Neural progenitor cell (in vitro differentiated cells): ENCODE measurements around the gene MYD88.

Source experiments
- EZH2 ChIP-seq: fragments of 200-600 bp; sonication (generic); IDR thresholded peaks from 2 replicates; pipeline ENCODE4 v1.6.1; 2017; ENCODE audit warnings: antibody characterized with exemption, mild to moderate bottlenecking, moderate library complexity
- TF ChIP-seq, protein P1 (sequence below): fragments of 200-600 bp; sonication (generic); IDR thresholded peaks from 2 replicates; pipeline ENCODE4 v1.5.1; 2017; ENCODE audit warnings: antibody characterized with exemption, mild to moderate bottlenecking

DNA sequence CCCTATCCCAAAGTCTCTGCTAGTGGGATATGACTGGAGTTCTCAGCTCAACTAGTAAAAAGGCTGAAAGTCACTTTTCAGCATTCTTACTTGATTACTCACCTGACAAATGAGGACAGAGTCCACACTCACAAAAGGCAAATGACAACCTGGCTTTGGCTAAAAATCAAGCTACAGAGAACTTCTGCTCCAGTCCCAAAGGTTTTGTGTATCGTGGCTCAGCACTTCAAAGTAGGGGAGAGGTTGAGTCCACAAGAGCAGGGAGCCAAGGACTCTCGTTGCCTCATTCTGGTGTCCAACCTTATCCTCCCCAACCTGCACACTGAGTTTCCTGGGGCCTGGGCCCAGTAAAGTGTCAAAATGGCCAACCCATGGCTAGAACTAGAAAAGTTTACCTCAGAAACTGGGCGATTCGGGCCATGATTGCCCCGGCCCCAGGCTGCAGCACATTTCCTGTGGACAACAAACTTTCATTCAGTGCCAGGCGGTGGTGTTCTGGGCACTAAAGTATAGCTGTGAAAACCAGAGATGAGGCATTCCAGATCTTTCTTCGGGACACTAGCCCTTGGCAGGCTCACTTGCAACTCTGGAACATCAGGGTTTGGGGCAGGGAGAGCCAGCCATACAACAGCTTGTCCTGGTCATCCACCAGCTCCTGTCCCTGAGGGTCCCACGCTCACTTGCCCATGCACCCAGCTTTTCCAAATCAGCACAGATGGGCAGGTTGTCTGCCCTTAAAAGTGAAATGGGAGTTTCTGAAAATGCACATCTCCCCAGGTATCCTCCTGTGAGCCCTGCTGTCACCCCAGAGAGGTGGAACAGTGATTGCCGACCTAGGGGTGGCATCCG is 4.7 kb upstream of the MYD88 start:
- TF ChIP-seq, protein P1, sequence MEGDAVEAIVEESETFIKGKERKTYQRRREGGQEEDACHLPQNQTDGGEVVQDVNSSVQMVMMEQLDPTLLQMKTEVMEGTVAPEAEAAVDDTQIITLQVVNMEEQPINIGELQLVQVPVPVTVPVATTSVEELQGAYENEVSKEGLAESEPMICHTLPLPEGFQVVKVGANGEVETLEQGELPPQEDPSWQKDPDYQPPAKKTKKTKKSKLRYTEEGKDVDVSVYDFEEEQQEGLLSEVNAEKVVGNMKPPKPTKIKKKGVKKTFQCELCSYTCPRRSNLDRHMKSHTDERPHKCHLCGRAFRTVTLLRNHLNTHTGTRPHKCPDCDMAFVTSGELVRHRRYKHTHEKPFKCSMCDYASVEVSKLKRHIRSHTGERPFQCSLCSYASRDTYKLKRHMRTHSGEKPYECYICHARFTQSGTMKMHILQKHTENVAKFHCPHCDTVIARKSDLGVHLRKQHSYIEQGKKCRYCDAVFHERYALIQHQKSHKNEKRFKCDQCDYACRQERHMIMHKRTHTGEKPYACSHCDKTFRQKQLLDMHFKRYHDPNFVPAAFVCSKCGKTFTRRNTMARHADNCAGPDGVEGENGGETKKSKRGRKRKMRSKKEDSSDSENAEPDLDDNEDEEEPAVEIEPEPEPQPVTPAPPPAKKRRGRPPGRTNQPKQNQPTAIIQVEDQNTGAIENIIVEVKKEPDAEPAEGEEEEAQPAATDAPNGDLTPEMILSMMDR: no peak
- TF ChIP-seq EZH2: no peak
